Upper lobe of right lung (tissue), 1 donor: Measurements from ENCODE around the gene R3HDM1. TPM values are rescaled to one million over a fixed set of nuclear protein-coding genes. Genes with fewer than 3 reads are reported as not detected.

Source experiments
- ATAC-seq: fragments of 200-7000 bp; cut with Tn5 transposase; one replicate; pipeline ENCODE4 v1.9.1; 2020; ENCODE audit warnings: mild to moderate bottlenecking, moderate library complexity
- DNase-seq: peaks from one replicate; pipeline ENCODE4 v3.0.0-alpha.2; 2020
- H3K27ac ChIP-seq: fragments of 200-600 bp; one replicate; pipeline ENCODE4 v1.8.0; 2022
- H3K27me3 ChIP-seq: fragments of 200-600 bp; one replicate; pipeline ENCODE4 v1.8.0; 2022; ENCODE audit warnings: mild to moderate bottlenecking
- H3K36me3 ChIP-seq: fragments of 200-600 bp; one replicate; pipeline ENCODE4 v1.8.0; 2022
- H3K4me1 ChIP-seq: fragments of 200-600 bp; one replicate; pipeline ENCODE4 v1.8.0; 2022
- H3K4me3 ChIP-seq: fragments of 200-600 bp; one replicate; pipeline ENCODE4 v1.8.0; 2022; ENCODE audit warnings: mild to moderate bottlenecking
- H3K9me3 ChIP-seq: fragments of 200-600 bp; one replicate; pipeline ENCODE4 v1.8.0; 2022
- CTCF ChIP-seq: fragments of 200-600 bp; IDR thresholded peaks from one replicate; pipeline ENCODE4 v1.8.0; 2022; ENCODE audit warnings: antibody characterized with exemption
- intact Hi-C: fragments of 100-400 bp; cut with DNase I; formaldehyde crosslinking; loops from one replicate; pipeline ENCODE4 v1.11.0; 2022
- total RNA-seq: library from RNA; stranded (reverse); fragmentation: NEBNext Ultra II Directional; extraction: Animal tissue kit (Norgen Biotek cat#: 25700); gene quantifications from one replicate; pipeline ENCODE4 v1.2.1, GENCODE V29; 2021
- donor health status: DM: no; HTN: yes; CAD: no; lungs with severe emphysema.

Gene R3HDM1
- total RNA-seq, 1 donor from 2014 or later = 17.0 TPM

- H3K4me3 ChIP-seq = no peak overlapping the region
- no peak for DNase-seq
- H3K9me3 ChIP-seq = no peaks in the 10 kb centered on the region
- H3K36me3 ChIP-seq = no peaks in the 10 kb centered on the region
- ATAC-seq = no peak
- H3K27ac ChIP-seq = no peak overlapping the region
- H3K4me1 ChIP-seq = no peaks in the 10 kb centered on the region
- H3K27me3 ChIP-seq = no peaks in the 10 kb centered on the region
- TF ChIP-seq CTCF = no peak
- intact Hi-C loops = no loop called here
Observed at GRCh38 chr2:135590619-135591260, 59.5 kb downstream of the R3HDM1 start.

DNA sequence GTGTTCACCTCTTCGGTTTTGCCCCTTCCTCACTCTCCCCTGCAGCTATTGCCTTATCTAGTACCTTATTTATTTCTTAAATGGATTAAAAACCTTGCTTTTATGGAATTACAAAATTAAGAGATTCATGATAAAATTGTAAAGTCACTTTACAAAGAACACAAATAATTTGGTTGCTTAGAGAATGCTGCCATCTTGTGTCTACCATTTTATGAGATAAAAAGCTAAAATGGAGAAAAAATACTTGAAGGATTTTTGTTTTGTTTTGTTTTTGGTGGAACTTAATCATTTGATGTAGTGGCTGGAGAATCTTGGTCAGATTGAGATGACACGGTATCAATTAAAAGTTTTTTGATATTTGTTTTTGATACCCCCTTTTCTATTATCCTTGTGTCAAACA lies 69.6 kb downstream of the R3HDM1 start:
- intact Hi-C loops = no loop called here
- no peak for ATAC-seq
- H3K4me3 ChIP-seq = no peak overlapping the region
- no peaks in the 10 kb centered on the region for H3K27me3 ChIP-seq
- no peaks in the 10 kb centered on the region for H3K9me3 ChIP-seq
- H3K27ac ChIP-seq = no peak overlapping the region
- no peak for DNase-seq
- peaks cover 14% of the 10 kb centered on the region for H3K36me3 ChIP-seq
- H3K4me1 ChIP-seq = no peaks in the 10 kb centered on the region
- no peak for TF ChIP-seq CTCF

DNA sequence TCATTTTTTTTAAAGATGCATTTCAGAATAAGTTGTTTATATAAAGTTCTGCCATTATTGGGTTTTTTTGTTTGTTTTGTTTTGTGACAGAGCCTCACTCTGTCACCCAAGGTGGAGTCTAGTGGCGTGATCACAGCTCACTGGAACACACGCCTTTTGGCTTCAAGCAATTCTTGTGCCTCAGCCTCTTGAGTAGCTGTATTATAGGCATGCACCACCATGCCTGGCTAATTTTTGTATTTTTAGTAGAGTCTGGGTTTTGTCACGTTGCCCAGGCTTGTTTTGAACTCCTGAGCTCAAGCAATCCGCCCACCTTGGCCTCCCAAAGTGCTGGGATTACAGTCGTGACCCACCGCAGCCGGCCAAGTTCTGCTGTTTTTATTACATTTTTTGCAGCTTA lies 72.3 kb downstream of the R3HDM1 start:
- TF ChIP-seq CTCF = no peak
- no peak for ATAC-seq
- no peak overlapping the region for H3K27ac ChIP-seq

DNA sequence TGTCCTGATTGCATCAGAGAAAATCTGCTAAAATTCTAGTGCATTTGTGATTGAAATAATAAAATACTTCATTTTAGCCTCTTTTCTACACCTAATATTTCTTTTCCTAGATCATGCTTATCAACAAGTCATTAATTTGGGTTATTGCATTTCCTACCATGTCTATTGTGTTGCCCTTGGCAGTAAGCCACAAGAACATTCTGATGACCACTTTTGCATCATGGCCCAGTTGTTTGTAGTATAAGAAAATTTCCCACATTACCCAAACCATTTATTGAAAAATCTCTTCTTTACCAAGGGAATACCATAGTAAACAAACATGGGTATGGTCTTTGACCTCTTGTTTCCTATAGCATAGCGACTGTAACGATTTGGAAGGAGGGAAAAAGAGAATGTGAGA lies 76.3 kb downstream of the R3HDM1 start:
- H3K4me3 ChIP-seq = no peak overlapping the region
- H3K27me3 ChIP-seq = no peaks in the 10 kb centered on the region
- peaks cover 11% of the 10 kb centered on the region for H3K36me3 ChIP-seq
- no peak for TF ChIP-seq CTCF
- H3K9me3 ChIP-seq = no peaks in the 10 kb centered on the region
- intact Hi-C loops = no loop called here
- DNase-seq = no peak
- no peak overlapping the region for H3K27ac ChIP-seq
- H3K4me1 ChIP-seq = no peaks in the 10 kb centered on the region
- ATAC-seq = no peak

More for the DNA sequence above, 72.3 kb downstream of the R3HDM1 start:
- Histone ChIP-seq H3K4me3 (no peak overlapping the region), H3K9me3 (no peaks in the 10 kb centered on the region), H3K36me3 (peaks cover 14% of the 10 kb centered on the region), H3K4me1 (no peaks in the 10 kb centered on the region), H3K27me3 (no peaks in the 10 kb centered on the region)
- DNase-seq = no peak
- intact Hi-C loops = no loop called here

- ATAC-seq = no peak
- intact Hi-C loops = no loop called here
Observed at GRCh38 chr2:135612319-135612718, 81.0 kb downstream of the R3HDM1 start.

More at GRCh38 chr2:135612319-135612718, 81.0 kb downstream of the R3HDM1 start:
- Histone ChIP-seq H3K36me3 (no peaks in the 10 kb centered on the region), H3K27me3 (no peaks in the 10 kb centered on the region), H3K4me3 (no peak overlapping the region), H3K9me3 (no peaks in the 10 kb centered on the region), H3K4me1 (no peaks in the 10 kb centered on the region), H3K27ac (no peak overlapping the region)
- TF ChIP-seq CTCF = no peak
- no peak for DNase-seq
